Measurements from ENCODE around the gene INPP5A.

DNA sequence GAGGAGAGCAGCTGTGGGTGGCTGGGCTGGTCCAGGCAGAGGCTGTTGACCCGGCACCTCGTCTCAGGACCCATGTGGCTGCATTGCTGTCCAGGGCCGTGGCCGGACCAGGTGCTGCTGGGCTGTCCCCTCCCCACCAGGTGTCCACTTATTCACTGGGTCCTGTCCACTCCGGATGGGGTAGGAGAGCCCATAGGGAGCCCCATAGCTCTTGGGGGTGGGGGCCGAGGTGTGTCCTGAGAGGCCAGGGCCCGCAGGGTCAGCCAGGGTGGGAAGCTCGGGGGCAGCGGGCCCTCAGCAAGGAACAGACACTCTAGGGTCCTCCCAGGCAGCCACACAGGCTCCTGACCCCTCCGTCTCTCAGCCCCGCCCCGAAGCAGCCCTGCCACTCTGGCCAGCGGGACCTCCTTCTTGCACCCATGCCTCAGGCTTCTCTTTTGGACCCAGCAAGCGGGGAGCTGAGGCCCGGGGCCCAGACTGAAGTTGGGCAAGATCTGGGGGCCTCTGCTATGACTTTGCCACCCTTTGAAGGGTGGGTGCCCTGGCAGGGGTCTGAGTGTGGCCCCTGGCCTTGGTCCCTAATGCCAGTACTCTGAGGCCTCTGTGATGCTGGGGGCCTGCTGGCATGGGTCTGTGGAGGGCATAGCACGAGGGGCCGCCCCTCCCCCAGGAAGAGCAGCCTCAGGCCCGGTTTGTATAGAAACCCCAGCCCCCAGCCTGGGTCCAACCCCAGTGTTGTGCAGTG, 162.0 kb downstream of the INPP5A start:
- TF ChIP-seq, protein P1, sequence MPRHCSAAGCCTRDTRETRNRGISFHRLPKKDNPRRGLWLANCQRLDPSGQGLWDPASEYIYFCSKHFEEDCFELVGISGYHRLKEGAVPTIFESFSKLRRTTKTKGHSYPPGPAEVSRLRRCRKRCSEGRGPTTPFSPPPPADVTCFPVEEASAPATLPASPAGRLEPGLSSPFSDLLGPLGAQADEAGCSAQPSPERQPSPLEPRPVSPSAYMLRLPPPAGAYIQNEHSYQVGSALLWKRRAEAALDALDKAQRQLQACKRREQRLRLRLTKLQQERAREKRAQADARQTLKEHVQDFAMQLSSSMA (CRISPR knock-in tag; IDR thresholded peaks at IDR 0.05) = no peak
- TF ChIP-seq ETV1 (tag; conservative IDR thresholded peaks at IDR 0.05; ENCODE audit: low read depth) = no peak
- TF ChIP-seq ZNF511 (CRISPR knock-in tag; IDR thresholded peaks at IDR 0.05) = no peak
- TF ChIP-seq POLR2AphosphoS5 (IDR thresholded peaks at IDR 0.05; ENCODE audit: control insufficient read depth, insufficient read depth, low read depth, low read length) = no peak
- TF ChIP-seq RB1 (IDR thresholded peaks at IDR 0.05; ENCODE audit: low read depth) = no peak
- TF ChIP-seq ZNF184 (CRISPR knock-in tag; IDR thresholded peaks at IDR 0.05) = no peak

All from K562 (cell line).